GM18526 (cell line): ENCODE measurements around the gene TDP1.

Source experiments
- POLR2A ChIP-seq: IDR thresholded peaks from 3 replicates; pipeline ENCODE4 v1.6.1; 2011; ENCODE audit not compliant: insufficient read length; ENCODE audit errors: extremely low read depth

The TDP1 gene

GRCh38 chr14:90003526-90004307 is 48.0 kb downstream of the TDP1 start:
- no peak for TF ChIP-seq POLR2A

DNA sequence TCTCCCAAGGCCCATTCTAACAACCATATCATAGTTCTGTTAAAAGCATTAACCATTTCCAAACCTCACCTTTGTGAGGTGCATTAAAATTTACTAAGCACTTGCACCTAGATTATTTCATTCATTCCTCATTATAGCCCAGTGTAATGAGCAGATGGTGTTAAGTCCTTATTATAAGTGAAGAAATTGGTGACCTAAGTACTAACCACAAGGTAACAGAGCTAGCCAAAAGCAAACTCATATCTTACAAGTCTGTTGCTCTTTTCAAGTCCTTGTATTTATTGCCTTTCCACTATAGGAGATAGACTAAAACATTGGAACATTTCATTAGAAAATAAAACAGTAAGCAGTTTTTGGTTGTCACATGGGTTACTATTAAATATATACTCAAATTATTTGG is 49.7 kb downstream of the TDP1 start:
- no peak for TF ChIP-seq POLR2A

DNA sequence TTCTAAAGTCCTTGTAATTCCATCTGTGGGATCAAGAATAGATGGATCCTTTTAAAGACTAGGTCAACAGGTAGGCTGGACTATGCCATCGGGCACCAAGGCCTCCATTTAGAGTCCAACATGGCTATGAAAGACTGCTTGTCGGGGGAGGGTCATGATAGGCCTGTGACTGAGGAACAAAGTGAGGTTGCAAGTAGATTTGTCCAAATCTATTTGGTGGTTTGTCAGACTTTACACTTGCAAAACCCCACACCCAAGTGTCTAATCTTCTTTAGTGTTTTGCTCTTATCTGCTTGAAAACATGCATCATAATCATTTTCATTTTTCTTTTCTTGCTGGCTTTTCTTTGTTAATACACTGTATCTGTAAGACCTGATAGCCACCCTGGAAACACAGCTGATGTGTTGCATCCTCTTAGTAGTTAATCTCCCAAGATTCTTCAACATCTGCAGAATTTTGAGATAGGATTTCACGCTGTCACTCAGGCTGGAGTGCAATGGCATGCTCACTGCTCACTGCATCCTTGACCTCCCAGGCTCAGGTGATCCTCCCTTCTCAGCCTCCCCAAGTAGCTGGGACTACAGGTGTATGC is 50.3 kb downstream of the TDP1 start:
- no peak for TF ChIP-seq POLR2A

GRCh38 chr14:90017371-90017770 is 61.6 kb downstream of the TDP1 start:
- TF ChIP-seq POLR2A: no peak

GRCh38 chr14:90019824-90020523 is 64.2 kb downstream of the TDP1 start:
- no peak for TF ChIP-seq POLR2A

DNA sequence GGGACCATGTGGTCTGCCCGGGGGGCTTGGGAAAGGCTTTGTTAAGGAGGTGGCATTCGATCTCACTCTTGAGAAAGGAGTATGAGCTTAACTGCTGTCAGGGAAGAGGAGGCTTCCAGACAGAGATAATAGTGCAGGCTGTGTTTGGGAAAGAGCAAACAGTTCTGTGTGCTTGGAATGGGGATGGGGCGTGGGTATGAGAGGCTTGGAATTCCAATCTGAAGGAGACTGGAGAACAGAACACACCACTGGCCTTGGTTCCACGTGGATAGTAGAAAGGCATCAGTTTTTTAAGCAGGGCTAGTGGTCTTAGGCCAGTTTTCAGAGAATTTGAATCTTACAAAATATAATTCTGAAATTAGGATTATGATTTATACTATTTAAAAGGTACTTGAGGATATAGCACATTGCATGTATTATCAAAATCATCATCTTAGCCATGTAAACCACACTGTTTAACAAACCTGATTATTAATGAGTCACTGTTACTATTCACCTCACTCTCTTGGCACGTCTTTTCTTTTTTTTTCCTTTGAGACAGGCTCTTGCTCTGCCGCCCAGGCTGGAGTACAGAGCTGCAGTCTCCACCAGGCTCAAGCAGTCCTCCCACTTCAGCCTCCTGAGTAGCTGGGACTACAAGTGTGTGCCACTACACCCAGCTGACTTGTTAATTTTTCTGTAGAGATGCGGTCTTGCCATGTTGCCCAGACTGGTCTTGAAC is 67.6 kb downstream of the TDP1 start:
- no peak for TF ChIP-seq POLR2A

GRCh38 chr14:90024910-90025309 is 69.2 kb downstream of the TDP1 start:
- no peak for TF ChIP-seq POLR2A

DNA sequence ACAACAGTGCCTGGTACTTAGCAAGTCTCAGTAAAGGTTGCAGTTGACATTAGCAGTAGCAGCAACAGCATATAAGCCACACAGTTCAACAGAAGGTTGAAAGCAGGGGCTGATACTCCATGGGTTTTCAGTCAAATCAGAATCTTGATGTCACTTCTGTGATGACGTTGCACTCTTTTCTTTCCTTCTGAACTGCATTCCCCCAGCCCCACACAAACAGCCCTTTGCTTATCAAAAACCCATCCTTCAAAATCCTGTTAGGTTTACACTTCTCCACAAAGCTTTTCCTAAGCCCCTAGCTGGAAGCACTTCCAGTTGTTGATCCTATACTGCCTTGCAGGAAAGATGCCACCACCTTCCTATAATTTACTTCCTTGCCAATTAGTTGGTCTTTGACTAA is 72.1 kb downstream of the TDP1 start:
- no peak for TF ChIP-seq POLR2A

DNA sequence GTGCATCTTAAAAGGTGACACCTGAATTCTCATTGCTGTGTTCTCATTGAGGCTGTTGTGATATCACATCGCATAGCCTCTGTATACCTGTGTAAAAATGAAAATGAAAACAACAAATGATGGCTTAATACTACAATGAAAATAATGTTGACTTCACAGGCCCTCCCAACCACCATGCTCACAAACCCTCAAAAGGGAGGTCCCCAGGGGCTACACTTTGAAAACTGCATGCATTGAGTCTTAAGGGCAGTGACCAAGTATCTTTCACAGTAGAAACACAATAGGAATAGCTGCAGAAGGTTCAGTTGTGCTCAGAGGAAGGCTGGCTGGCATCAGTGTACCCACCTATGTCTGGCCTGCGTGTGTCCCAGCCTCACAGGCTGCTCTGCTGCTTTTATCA is 78.4 kb downstream of the TDP1 start:
- no peak for TF ChIP-seq POLR2A

DNA sequence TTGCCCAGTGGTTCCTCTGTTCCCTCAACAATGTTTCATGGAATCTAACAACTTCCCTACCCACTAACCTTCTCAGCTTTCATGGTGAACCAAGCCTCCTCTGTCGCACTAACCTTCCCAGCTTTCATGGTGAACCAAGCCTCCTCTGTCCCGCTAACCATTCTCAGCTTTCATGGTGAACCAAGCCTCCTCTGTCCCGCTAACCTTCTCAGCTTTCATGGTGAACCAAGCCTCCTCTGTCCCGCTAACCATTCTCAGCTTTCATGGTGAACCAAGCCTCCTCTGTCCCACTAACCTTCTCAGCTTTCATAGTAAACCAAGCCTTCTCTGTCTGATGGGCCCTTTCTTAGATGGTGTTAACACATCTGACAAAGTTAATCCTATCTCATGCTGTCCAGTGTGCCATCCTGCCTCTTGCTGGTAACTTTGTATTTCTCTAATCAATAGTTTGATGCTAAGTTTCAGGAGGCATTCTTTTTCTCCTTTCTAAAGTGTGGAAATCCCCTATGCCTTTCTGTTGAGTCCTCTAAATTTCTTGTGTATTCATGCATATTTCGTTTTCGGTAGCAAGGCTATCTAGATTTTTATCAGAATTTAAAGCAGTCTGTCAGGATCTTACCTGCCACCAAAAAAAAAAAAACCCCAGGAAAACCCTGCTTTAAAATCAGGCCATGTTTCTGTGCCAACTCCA is 79.3 kb downstream of the TDP1 start:
- no peak for TF ChIP-seq POLR2A

DNA sequence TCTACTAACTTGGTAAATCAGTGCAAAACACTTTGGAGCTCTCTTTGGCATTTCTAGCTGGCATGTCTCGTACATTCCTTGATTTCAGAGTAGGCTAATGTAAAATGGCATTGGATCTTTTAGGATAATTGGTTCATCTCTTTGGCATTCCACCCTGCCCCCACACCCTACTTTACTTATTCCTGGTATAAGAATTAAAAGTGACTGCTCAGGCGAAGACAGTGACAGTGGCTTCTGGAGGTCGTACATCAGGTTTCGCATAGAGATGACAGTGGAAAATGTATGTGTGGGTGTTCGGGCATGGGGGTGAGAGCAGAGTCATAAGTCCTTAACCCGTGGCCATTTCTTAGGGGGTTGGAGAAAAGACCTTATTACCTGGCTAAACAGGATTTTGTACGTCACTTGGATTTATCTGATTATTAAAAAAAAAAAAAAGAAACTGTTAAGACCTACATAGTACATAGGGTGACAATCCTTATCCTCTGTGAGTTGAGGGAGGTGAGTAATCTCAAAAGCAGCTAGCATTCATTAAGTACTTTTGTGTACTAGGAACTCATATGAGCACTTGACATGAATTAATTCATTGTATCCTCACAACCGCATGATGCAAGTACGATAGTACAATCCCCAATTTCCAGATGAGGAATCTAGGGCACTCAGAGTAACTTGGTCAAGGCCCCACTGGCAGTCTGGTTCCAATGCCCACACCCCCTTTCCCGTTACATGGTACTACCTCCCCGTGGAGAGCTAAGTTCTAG is 83.7 kb downstream of the TDP1 start:
- no peak for TF ChIP-seq POLR2A

- no peak for TF ChIP-seq POLR2A
These were observed 84.7 kb downstream of the TDP1 start for GRCh38 chr14:90040411-90040810.

GRCh38 chr14:90042496-90043252 is 86.9 kb downstream of the TDP1 start:
- no peak for TF ChIP-seq POLR2A

- TF ChIP-seq POLR2A: no peak
These were observed 89.9 kb downstream of the TDP1 start for GRCh38 chr14:90045616-90046015.
